GM12874 (cell line): ENCODE results near the gene GRAMD1A.

Source experiments
- TF ChIP-seq, protein P1 (sequence below): IDR thresholded peaks from 2 replicates; pipeline ENCODE4 v1.5.1; 2011; ENCODE audit warnings: low read depth, mild to moderate bottlenecking, control low read depth, low read length, moderate library complexity; ENCODE audit not compliant: insufficient read depth

GRAMD1A gene

DNA sequence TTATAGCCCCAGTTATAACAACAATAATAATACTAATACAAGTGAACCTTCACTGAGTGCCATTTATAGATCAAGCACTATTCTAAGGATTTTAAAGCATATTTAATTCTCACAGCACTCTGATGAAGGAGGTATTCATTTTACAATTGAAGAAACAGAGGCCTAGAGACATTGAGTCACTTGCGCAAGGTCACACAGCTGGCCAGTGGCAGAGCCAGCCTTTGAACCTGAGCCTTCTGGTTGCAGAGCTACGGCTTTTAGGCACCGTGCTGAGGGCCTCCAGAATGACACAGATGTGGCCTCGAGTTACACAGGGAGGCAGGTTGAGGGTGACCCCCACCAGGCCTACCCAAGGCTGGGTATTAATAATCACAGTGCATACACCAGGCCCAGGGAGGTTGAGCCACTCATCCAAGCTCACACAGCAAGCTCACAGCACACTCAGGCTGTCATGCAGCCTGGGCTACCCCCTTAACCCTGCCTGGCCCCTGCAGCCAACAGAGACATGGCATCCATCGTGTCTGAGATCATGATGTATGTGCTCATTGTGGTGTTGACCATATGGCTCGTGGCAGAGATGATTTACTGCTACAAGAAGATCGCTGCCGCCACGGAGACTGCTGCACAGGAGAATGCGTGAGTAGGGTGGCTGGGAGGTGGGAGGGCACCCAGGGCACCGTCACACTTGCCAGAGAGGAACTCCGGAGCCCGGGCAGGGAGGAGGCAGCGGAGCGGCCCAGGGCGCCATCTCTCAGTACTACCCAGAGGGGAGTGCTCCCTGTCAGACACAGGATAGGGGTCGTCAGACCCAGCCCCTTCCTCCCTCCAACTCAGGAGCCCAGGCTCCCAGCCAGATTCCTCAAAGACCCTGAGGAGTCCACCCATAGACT is 38.7 kb downstream of the GRAMD1A start:
- TF ChIP-seq, protein P1, sequence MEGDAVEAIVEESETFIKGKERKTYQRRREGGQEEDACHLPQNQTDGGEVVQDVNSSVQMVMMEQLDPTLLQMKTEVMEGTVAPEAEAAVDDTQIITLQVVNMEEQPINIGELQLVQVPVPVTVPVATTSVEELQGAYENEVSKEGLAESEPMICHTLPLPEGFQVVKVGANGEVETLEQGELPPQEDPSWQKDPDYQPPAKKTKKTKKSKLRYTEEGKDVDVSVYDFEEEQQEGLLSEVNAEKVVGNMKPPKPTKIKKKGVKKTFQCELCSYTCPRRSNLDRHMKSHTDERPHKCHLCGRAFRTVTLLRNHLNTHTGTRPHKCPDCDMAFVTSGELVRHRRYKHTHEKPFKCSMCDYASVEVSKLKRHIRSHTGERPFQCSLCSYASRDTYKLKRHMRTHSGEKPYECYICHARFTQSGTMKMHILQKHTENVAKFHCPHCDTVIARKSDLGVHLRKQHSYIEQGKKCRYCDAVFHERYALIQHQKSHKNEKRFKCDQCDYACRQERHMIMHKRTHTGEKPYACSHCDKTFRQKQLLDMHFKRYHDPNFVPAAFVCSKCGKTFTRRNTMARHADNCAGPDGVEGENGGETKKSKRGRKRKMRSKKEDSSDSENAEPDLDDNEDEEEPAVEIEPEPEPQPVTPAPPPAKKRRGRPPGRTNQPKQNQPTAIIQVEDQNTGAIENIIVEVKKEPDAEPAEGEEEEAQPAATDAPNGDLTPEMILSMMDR, result no peak

DNA sequence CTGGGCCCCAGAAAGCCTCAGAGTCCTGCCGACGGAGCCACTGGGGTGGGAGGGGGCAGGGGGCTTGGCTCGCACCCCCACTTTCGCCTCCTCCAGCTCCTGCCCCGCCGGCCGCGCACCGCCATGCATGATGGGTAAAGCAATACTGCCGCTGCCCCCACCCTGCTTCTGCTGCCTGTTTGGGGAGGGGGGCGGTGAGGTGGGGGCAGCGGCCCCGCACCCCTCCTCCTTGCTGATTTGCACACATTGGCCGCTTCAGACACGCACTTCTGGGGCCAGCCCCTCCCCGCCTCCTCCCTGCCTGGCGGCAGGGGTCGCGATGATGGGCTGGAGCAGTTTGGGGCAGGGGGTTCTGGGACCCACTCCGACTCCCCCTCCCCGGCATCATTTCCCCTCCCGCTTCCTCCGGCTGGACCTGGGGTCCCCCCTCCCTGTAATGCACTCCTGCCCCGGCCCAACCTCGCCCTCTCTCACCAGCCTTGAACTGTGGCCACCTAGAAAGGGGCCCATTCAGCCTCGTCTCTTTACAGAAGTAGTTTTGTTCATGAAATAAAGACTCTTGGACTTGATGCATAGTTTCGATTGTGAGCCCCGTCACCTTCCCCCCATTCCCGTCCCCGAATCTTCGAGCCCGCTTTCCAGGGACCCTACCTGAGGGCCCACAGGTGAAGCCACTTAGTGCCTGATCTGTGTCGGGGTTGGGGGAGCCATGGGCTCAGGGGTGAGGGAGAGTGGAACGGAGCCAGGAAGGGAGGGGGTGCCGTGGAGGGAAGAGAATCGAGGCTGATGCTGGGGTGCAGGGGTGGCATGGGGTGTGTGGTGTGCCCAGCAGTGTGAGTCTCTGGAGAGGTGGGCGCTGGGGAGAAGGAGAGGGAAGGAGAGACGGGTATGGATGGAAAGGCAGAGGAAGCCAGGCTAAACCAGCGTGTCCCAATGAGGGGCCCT is 40.0 kb downstream of the GRAMD1A start:
- TF ChIP-seq, protein P1, result no peak

DNA sequence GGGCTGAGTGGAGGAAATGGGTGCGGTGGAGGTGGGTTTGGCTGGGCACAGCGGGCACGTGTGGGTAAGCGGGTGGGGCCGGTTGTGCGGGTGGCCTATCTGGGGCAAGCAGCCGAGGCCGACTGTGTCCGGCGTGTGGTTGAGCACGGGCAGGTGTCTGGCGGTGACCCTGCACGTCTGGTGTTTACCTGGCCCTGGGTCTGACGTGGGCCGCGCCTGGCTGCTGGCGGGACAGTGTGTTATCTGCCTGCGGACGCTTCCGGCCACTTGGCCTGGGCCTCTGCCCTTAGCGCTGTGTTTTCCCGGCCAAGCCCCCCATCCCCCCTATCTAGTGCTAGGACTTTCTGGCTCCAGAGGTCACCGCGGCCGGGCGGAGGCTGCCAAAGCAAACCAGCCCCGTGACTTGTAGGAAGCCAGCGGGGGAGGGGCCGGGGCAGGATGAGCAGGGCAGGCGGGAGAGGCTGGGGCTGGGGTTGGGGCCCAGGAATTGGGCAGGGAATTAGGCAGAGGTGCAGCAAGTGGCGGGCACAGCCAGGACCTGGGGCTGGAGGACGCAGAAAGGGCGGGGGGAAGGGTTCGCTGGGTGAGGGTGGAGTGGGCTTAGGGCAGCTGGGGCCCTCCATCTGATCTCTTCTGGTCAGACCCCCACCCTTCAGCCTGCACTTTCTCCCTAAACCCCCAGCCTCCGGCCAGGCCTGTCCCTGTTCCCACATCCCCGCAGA is 40.9 kb downstream of the GRAMD1A start:
- TF ChIP-seq, protein P1, result no peak

DNA sequence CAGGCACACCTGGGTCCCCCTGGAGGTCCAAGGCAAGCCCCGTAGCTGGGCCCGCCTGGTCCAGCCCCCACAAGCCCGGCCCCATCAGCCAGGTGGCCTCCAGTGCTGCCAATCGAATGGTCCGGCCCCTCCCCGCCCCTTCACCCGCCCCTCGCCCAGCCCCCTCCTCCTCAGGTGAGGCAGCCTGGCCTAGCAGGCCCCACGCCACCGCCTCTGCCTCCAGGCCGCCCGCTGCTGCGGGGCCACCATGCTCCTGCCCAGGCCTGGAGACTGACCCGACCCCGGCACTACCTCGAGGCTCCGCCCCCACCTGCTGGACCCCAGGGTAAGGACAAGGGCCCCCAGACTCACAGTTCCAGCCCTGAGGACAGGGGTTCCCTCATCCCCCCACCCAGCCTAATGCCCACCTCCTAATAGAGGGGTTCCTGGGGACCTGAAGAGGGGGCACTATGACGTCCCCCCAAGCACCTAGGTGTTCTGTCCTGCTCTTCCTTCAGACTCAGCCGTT is 41.5 kb downstream of the GRAMD1A start, which contains the start of gene HPN:
HPN (plus strand) TSS at position 174 of the 508 bp plus-strand sequence. CDS start 786 bp downstream, outside the sequence.
- TF ChIP-seq, protein P1, result no peak

DNA sequence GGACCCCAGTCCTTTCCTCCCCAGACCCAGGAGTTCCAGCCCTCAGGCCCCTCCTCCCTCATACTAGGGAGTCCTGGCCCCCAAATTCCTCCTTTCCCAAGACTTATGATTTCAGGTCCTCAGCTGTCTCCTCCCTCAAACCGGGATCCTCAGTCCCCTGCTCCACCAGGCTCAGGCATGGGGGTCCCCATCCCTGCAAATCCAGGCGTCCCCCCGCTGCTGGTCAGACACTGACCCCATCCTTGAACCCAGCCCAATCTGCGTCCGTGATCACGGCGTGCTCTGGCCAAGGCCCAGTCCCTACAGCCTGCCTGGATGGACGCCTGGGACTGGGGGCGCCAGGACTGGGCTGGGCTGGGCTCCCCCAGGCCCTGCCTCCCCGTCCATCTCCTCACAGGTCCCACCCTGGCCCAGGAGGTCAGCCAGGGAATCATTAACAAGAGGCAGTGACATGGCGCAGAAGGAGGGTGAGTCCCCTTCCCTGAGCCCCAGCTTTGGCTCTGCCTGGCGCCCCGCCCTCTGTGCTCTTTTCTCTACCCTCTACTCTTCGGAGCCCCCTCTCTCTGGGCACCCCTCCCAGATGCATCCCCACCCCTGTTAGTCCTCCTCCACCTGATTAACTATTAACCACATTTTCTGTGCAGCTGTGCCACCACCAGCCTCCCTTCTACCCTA is 42.1 kb downstream of the GRAMD1A start:
- TF ChIP-seq, protein P1, result no peak

DNA sequence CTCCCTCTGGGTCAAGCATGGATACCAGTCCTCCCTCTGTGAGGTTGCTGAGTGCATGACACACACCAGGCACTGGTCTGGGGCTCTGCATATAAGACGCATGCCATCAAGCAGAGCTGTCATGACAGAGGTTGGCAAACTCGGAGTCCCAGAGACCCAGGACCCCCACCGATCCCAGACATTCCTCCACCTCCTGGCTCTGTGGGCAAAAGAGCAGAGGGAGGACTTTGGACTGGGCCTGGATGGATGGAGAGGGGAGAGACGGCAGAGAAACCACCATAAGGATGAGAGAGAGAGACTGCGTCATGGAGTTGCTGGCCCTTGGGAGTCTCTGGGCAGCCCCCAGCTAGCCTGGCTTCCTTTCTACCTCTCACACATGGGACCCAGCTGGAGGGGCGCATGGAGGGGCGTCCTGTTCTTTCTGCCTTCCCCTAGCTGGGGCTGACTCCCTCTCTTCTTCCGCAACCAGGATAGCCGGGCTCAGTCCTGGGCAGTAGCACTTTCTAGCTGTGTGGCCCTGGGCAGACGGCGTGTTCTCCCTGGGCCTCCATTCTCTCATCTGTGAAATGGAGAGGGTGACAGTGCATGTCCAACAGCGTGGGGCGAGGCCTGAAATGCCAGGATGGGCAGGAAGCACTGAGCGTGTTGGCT is 43.0 kb downstream of the GRAMD1A start:
- TF ChIP-seq, protein P1, result no peak
